GM19438 (cell line): ENCODE data around the gene LMO1.

Source experiments
- ATAC-seq: cut with Tn5 transposase; IDR thresholded peaks from one replicate; pipeline ENCODE4 v1.9.1; 2021; ENCODE audit warnings: low read depth; ENCODE audit not compliant: unreplicated experiment

Gene LMO1

GRCh38 chr11:8266246-8267241, 2.9 kb upstream of the LMO1 start:
- ATAC-seq, result no peak

DNA sequence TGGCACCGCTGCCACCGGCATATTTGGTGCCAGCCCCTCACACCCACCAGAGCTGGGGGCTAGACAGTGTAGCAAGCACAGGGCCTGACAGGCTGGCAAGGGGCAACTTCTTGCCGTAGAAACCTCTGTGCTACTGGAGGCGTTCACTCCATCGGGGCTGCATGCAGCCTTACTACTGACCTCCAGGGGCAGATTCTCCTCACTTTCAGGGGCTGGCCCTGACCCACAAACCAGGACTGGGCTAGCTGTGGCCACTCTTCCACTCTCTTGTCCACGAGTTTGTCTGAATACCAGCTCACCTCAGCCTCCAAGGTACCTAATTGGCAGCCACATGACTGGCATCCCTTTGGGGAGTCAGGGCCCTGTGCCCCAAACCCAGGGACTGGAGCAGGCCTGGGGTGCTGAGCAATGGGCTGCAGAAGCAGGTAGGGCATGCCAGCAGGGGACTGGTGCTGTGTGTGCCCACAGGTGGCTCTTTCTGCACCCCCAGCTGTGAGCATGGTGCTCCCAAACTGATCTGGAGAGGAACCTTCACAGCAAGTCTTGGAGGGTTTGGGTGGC, 2.1 kb upstream of the LMO1 start:
- no peak for ATAC-seq

DNA sequence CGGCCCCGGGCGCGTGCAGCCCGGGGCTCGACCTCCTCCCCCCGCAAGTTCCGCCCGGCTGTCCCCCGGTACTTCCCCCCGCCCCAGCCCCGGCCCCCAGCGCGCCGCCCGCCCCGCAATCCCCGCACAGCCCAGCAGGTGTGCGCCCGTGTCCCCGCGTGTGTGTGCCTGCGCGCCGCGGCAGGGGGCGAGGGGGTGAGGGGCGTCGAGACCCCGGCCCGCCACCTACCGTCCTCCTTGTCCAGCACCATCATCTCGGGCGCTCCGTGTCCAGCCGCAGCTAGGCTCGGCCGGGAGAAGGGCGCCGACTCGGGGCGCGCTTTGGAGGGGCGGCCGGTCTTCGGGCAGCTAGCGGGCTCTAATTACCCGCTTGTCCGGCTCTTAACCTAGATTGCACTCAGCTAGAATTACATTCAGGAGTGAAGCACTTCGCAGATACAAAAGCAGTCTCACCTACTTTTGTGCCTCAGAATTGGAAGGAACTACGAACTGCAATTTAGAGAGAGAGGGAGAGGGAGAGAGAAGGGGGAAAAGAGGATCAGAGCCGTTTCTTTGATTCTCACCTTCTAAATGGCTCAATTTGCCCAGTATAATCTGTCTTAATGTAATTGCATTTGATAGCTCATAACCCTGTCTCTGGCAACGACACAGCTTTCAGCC, 439 bp downstream of the LMO1 start:
- ATAC-seq, result no peak

GRCh38 chr11:8262552-8263108, 1.0 kb downstream of the LMO1 start:
- ATAC-seq, result no peak

- ATAC-seq, result no peak
These were observed 1.6 kb downstream of the LMO1 start for GRCh38 chr11:8261921-8262551.

DNA sequence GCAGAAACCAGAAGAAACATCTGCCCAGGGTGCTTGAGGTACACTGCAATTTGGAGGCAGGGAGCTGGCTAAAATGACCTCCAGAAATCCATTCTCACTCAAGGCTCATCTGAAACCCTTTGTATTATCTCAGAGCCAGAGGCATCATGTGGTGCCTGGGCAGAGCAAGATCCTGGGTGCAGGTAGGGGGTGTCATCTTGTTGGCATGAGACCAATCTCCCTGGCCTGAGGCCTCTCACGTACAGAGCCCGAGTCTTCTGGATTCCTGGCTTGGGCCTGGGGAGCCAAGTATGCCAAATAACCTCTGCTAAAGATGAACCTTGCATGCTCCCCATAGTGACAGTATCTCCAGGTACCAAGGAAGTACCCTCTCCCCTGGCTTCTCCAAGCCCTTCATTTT, 2.4 kb downstream of the LMO1 start:
- ATAC-seq, result no peak

- no peak for ATAC-seq
These were observed 3.3 kb downstream of the LMO1 start for GRCh38 chr11:8260202-8260966.

DNA sequence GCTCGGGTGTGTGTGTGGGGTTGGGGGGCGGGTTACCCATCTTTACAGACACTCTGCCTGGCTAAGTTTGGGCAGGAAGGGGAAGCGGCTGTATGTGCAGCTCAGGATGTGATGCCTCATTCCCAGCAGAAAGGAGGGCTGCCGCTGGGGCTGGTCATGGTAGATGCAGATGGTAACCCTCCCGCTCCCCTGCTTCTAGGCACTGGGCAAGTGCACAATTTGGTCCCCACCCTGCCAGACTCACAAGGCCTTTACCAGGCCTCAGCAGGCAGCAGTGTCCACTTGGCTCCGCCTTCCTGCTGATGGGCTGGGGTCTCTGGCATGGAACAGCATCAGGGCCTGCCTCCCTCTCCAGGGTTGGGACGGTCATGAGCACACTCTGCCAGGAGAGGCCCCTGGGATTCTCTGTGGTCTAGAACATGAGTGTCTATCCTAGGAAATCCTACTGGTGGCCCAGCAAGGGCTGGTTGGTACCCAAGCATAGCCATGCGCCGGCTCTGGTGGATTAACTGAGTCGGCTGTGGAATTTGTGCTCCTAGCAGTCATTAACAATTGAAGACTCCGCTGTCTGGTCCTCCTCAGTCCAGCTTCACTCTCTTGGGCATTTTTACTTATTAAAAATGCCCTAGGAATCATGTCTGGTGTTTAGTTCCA, 4.2 kb downstream of the LMO1 start:
- ATAC-seq, result no peak

- ATAC-seq, result no peak
These were observed 4.9 kb downstream of the LMO1 start for GRCh38 chr11:8258784-8259183.

GRCh38 chr11:8258289-8258688, 5.4 kb downstream of the LMO1 start:
- no peak for ATAC-seq

DNA sequence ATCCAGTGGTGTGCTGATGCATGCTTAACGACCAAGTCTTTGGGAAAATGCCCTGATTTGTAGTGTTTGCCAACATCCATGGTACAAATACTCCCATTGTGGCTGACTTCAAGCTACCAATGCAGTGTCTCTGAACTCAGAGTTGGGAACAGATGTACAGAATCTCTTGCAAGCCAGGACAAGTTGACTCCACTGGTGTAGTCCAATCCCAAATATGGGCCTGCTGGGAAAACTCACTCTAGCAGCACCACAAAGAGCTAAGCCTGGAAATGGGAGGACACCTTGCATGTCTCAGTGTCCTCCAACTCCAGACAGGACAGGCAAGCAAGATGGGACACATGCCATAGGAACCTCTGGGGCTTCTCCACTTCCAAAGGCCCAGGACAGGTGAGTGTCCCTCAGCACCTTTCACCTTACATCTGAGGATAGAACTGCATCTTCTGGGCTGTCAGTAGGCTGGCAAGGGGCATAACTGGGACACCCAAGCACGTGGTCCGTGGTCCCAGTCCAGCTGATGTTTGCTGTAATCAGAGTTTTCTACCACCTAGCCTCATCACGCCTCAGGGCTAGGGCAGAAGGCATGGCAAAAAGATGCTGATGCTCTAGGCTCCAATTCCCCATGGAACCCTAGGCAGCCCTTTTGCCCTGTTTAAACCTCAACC, 6.5 kb downstream of the LMO1 start:
- ATAC-seq, result no peak

GRCh38 chr11:8256271-8257002, 7.2 kb downstream of the LMO1 start:
- ATAC-seq, result no peak

DNA sequence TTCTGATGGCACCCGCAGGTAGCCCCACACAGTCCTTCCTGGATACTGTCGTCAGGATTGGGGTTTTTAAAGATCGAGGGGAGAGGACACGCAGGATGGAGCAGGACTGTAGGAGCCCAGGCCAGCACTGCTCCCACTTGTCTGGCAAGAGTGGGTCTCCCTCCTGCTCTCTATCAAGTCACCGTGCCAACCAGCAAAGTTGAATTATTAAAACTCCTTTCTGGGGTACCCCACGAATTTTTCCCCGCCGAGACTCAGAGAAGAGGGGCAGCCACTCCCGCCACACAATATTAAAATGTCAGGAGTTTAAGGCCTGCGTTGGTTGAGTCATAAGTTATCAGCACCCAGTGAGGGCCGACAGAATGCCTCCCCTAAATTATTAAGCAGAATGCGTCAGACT, 10.1 kb downstream of the LMO1 start:
- no peak for ATAC-seq

- ATAC-seq, result no peak
These were observed 10.7 kb downstream of the LMO1 start for GRCh38 chr11:8252946-8253345.

DNA sequence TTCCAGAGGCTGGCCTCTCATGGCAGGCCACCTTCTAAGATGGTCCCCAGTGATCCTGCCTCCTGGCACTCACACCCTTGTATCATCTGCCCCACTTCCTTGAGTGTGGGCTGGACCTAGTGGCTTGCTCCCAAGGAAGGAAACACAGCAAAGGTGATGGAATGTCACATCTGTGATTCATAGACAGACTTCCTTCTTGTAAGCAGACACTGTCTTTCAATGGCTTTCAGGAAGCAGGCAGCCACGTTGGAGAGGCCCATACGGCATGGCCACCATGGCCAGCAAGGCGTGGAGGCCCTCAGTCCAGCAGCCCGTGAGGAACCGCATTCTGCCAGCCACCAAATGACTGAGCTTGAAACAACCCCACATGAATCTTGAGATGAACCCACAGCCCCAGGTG, 11.3 kb downstream of the LMO1 start:
- no peak for ATAC-seq

DNA sequence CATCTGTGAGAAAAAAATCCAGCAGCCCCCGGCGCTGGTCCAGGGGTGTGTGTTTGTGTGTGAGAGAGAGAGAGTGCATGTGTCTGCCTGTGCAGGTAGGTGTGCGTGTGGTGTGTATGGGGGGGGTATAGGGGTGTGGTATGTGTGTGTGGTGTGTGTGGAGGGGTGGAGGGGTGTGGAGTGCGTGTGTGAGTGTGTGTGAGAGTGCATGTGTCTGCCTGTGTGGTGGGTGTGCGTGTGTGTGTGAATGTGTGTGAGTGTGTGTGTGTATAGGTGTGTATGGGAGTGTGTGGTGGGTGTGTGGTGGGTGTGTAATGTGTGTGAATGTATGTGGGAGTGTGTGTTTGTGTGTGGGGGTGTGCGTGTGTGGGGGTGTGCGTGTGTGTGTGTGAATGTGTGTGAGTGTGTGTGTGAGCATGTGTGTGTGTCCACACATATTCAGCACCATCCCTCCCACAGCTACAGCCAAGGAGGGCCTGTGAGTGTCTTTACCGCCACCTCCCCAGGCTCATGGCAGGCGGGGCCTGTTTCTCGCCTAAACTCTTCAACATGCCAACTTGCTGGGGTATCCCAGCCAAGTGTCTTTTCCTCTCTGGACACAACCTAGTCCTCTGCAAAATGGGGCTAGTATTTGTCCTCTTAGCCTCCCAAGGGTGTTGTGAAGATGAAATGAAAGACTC, 11.9 kb downstream of the LMO1 start:
- ATAC-seq, result no peak

GRCh38 chr11:8250981-8251615, 12.6 kb downstream of the LMO1 start:
- ATAC-seq, result no peak
